K562 (cell line): Measurements from ENCODE around the gene C11orf98. TPM values are rescaled to one million over a fixed set of nuclear protein-coding genes. Genes with fewer than 3 reads are reported as not detected.

Experiments
- ARHGAP35 ChIP-seq: fragments of 450-650 bp; IDR thresholded peaks from 2 replicates; pipeline ENCODE4 v1.6.1; 2018; ENCODE audit not compliant: partially characterized antibody
- CBX2 ChIP-seq: fragments of 200-600 bp; sonication (generic); IDR thresholded peaks from one replicate; pipeline ENCODE4 v1.6.1; 2012; ENCODE audit warnings: mild to moderate bottlenecking, low read length, inconsistent platforms; ENCODE audit not compliant: insufficient read depth, poor library complexity, severe bottlenecking
- CBX5 ChIP-seq: IDR thresholded peaks from 2 replicates; pipeline ENCODE4 v1.6.1; 2014; ENCODE audit warnings: low read depth, borderline replicate concordance
- CBX8 ChIP-seq: fragments of 200-600 bp; sonication (generic); IDR thresholded peaks from 2 replicates; pipeline ENCODE4 v1.6.1; 2012; ENCODE audit warnings: borderline replicate concordance, mixed run types, low read depth, mild to moderate bottlenecking, moderate library complexity, mixed read lengths, low read length, control low read depth, inconsistent platforms; ENCODE audit not compliant: poor library complexity, severe bottlenecking; ENCODE audit errors: extremely low read depth
- DEAF1 ChIP-seq: fragments of 450-650 bp; formaldehyde crosslinking; IDR thresholded peaks from 2 replicates; pipeline ENCODE4 v1.4.0; 2020; ENCODE audit warnings: mild to moderate bottlenecking, moderate library complexity
- ETV5 ChIP-seq: sonication (generic); formaldehyde crosslinking; IDR thresholded peaks from 2 replicates; pipeline ENCODE4 v1.4.0; 2020; ENCODE audit warnings: low read depth, mild to moderate bottlenecking, missing genetic modification reagents
- PHF8 ChIP-seq: fragments of 200-600 bp; sonication (generic); IDR thresholded peaks from 2 replicates; pipeline ENCODE4 v1.6.1; 2012; ENCODE audit warnings: mixed run types, mild to moderate bottlenecking, inconsistent platforms, low read length, moderate library complexity, borderline replicate concordance
- PKNOX1 ChIP-seq: fragments of 450-650 bp; IDR thresholded peaks from 2 replicates; pipeline ENCODE4 v1.6.1; 2016
- SIX5 ChIP-seq, 2 experiments: IDR thresholded peaks; 2 replicates each; pipeline ENCODE4 v1.6.1; 2011; ENCODE audit warnings: low read length in 2 of 2, borderline replicate concordance in 1 of 2, low read depth in 1 of 2, mild to moderate bottlenecking in 1 of 2, moderate library complexity in 1 of 2; ENCODE audit not compliant: insufficient read depth in 1 of 2
- SP1 ChIP-seq: sonication (generic); formaldehyde crosslinking; IDR thresholded peaks from 2 replicates; pipeline ENCODE4 v1.8.1; 2022; ENCODE audit warnings: mild to moderate bottlenecking, missing genetic modification reagents
- TCF7 ChIP-seq: sonication (generic); IDR thresholded peaks from 2 replicates; pipeline ENCODE4 v1.6.1; 2016; ENCODE audit warnings: antibody characterized with exemption, borderline replicate concordance
- TGIF2 ChIP-seq: sonication (generic); formaldehyde crosslinking; IDR thresholded peaks from 2 replicates; pipeline ENCODE4 v1.8.1; 2022; ENCODE audit warnings: mild to moderate bottlenecking, missing genetic modification reagents, moderate library complexity
- U2AF1 ChIP-seq: fragments of 200-400 bp; formaldehyde crosslinking; optimal IDR thresholded peaks from 2 replicates; pipeline ENCODE3; 2017; ENCODE audit warnings: mild to moderate bottlenecking, low read depth, low read length, moderate library complexity
- YBX1 ChIP-seq: fragments of 450-650 bp; IDR thresholded peaks from 2 replicates; pipeline ENCODE4 v1.7.1; 2016; ENCODE audit warnings: mild to moderate bottlenecking
- ZNF212 ChIP-seq: fragments of 450-650 bp; formaldehyde crosslinking; IDR thresholded peaks from 2 replicates; pipeline ENCODE4 v1.4.0; 2020; ENCODE audit warnings: mild to moderate bottlenecking
- ZNF408 ChIP-seq: fragments of 250-450 bp; sonication (Bioruptor Pico); IDR thresholded peaks from 2 replicates; pipeline ENCODE4 v1.4.0; 2020; ENCODE audit warnings: low read depth, mild to moderate bottlenecking, moderate library complexity
- ZNF507 ChIP-seq: conservative IDR thresholded peaks from 2 replicates; pipeline ENCODE4 v1.6.1; 2017; ENCODE audit warnings: missing genetic modification characterization, missing compliant biosample characterization
- ZNF77 ChIP-seq: fragments of 250-450 bp; sonication (Bioruptor Pico); IDR thresholded peaks from 2 replicates; pipeline ENCODE4 v1.5.0; 2020
- ZNF830 ChIP-seq: fragments of 250-450 bp; sonication (Bioruptor Pico); IDR thresholded peaks from 2 replicates; pipeline ENCODE4 v1.5.0; 2021; ENCODE audit warnings: mild to moderate bottlenecking
- polyA plus RNA-seq, 8 experiments: library from polyadenylated mRNA; depleted of rRNA in 4 of 8; stranded (reverse) in 5 of 8; unstranded in 3 of 8; fragments of >200 nt; fragmentation: Nextera tagmentation in 2 of 8; fragmentation: Illumina TruSeq in 1 of 8; extraction: Ambion mirVana in 2 of 8; extraction: Trizol in 1 of 8; gene quantifications; 2 replicates each; pipeline versions ENCODE4 v1.2.1 to v1.2.3, GENCODE V29; 2011 to 2014; ENCODE audit warnings: inconsistent platforms in 1 of 8, missing spikeins in 1 of 8
- total RNA-seq, 7 experiments: library from RNA; depleted of rRNA in 6 of 7; stranded (reverse); fragments of >200 nt in 6 of 7; fragmentation: Illumina TruSeq in 2 of 7; extraction: Trizol in 2 of 7; gene quantifications; 2 replicates each; pipeline versions ENCODE4 v1.2.1 to v1.2.3, GENCODE V29; 2011 to 2021; ENCODE audit warnings: low replicate concordance in 1 of 7
- TF ChIP-seq, protein P1 (sequence below): sonication (generic); formaldehyde crosslinking; IDR thresholded peaks from 2 replicates; pipeline ENCODE4 v1.8.1; 2023; ENCODE audit warnings: mild to moderate bottlenecking, missing genetic modification reagents
- TF ChIP-seq, protein P2 (sequence below), 2 experiments: fragments of 150-350 bp in 1 of 2; IDR thresholded peaks; 2 replicates each; pipeline ENCODE4 v1.6.1; 2012 to 2016; ENCODE audit warnings: low read depth in 2 of 2, low read length in 2 of 2, mild to moderate bottlenecking in 1 of 2, moderate library complexity in 1 of 2

Gene C11orf98
- total and polyA plus RNA-seq, 9 of the 15 experiments (the other 6 are each of a cell fraction or from before 2014, with no cell fraction given) = 103 to 352 (median 218) TPM

- TF ChIP-seq, protein P1, sequence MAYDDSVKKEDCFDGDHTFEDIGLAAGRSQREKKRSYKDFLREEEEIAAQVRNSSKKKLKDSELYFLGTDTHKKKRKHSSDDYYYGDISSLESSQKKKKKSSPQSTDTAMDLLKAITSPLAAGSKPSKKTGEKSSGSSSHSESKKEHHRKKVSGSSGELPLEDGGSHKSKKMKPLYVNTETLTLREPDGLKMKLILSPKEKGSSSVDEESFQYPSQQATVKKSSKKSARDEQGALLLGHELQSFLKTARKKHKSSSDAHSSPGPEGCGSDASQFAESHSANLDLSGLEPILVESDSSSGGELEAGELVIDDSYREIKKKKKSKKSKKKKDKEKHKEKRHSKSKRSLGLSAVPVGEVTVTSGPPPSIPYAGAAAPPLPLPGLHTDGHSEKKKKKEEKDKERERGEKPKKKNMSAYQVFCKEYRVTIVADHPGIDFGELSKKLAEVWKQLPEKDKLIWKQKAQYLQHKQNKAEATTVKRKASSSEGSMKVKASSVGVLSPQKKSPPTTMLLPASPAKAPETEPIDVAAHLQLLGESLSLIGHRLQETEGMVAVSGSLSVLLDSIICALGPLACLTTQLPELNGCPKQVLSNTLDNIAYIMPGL (CRISPR knock-in tag) = peak; percentile 24; the same call in 1 of the 2 replicates
- TF ChIP-seq SP1 (CRISPR knock-in tag) (peak; percentile 100), ZNF507 (tag) (no peak), TGIF2 (CRISPR knock-in tag) (peak; percentile 24; the same call in 1 of the 2 replicates), PHF8 (peak; percentile 96), CBX5 (no peak), CBX2 (no peak), TCF7 (peak; percentile 45; the same call in 1 of the 2 replicates), PKNOX1 (no peak), ZNF77 (CRISPR knock-in tag) (peak; percentile 94), YBX1 (no peak), ZNF408 (no peak), DEAF1 (CRISPR knock-in tag) (0 out of 2 replicates have a peak, but pooled peaks have one; percentile 8), CBX8 (no peak), SIX5 (IDR thresholded peaks at IDR 0.05; ENCODE audit: borderline replicate concordance in 1 of 2, insufficient read depth in 1 of 2, low read depth in 1 of 2, low read length in 2 of 2) (no peak), ETV5 (CRISPR knock-in tag) (peak; percentile 68), U2AF1 (peak; percentile 19), ZNF212 (CRISPR knock-in tag) (no peak), ZNF830 (CRISPR knock-in tag) (peak; percentile 95), ARHGAP35 (no peak)
- TF ChIP-seq, protein P2, sequence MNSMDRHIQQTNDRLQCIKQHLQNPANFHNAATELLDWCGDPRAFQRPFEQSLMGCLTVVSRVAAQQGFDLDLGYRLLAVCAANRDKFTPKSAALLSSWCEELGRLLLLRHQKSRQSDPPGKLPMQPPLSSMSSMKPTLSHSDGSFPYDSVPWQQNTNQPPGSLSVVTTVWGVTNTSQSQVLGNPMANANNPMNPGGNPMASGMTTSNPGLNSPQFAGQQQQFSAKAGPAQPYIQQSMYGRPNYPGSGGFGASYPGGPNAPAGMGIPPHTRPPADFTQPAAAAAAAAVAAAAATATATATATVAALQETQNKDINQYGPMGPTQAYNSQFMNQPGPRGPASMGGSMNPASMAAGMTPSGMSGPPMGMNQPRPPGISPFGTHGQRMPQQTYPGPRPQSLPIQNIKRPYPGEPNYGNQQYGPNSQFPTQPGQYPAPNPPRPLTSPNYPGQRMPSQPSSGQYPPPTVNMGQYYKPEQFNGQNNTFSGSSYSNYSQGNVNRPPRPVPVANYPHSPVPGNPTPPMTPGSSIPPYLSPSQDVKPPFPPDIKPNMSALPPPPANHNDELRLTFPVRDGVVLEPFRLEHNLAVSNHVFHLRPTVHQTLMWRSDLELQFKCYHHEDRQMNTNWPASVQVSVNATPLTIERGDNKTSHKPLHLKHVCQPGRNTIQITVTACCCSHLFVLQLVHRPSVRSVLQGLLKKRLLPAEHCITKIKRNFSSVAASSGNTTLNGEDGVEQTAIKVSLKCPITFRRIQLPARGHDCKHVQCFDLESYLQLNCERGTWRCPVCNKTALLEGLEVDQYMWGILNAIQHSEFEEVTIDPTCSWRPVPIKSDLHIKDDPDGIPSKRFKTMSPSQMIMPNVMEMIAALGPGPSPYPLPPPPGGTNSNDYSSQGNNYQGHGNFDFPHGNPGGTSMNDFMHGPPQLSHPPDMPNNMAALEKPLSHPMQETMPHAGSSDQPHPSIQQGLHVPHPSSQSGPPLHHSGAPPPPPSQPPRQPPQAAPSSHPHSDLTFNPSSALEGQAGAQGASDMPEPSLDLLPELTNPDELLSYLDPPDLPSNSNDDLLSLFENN (IDR thresholded peaks at IDR 0.05; ENCODE audit: low read depth in 2 of 2, low read length in 2 of 2) = peak in 1 of 2 experiments; percentile 92; a peak in 2 of 4 replicates
These were observed at the start of gene C11orf98, which contains the start of gene CSKMT (continued) for GRCh38 chr11:62665075-62665598.
